Dendritic cell treated with granulocyte-macrophage colony-stimulating factor and Interleukin-4, amounts not matched to agents 40 ng/mL and 50 ng/mL, for 4 days (primary cell): ENCODE results near the gene HIBADH.
"Not testable (repeated sequence)": the region's sequence is repeated elsewhere in the genome, so short reads cannot be mapped to it uniquely, and the experiment has no call there.

Experiments used
- H3K27ac Mint-ChIP-seq: one replicate; pipeline ENCODE4 v1.8.0; 2022; ENCODE audit warnings: mild to moderate bottlenecking, mixed read lengths
- H3K27me3 Mint-ChIP-seq: one replicate; pipeline ENCODE4 v1.8.0; 2022; ENCODE audit warnings: mild to moderate bottlenecking, mixed read lengths
- H3K36me3 Mint-ChIP-seq: one replicate; pipeline ENCODE4 v1.8.0; 2022; ENCODE audit warnings: low read depth, mixed read lengths
- H3K4me1 Mint-ChIP-seq: one replicate; pipeline ENCODE4 v1.8.0; 2022; ENCODE audit warnings: low read depth, mixed read lengths
- H3K4me3 Mint-ChIP-seq: one replicate; pipeline ENCODE4 v1.8.0; 2022; ENCODE audit warnings: mild to moderate bottlenecking, moderate library complexity, mixed read lengths
- H3K9me3 Mint-ChIP-seq: one replicate; pipeline ENCODE4 v1.8.0; 2022; ENCODE audit warnings: mixed read lengths
- intact Hi-C: fragments of 100-400 bp; cut with micrococcal nuclease; formaldehyde crosslinking; loops from one replicate; pipeline ENCODE4 v1.15.0; 2022

The HIBADH gene

DNA sequence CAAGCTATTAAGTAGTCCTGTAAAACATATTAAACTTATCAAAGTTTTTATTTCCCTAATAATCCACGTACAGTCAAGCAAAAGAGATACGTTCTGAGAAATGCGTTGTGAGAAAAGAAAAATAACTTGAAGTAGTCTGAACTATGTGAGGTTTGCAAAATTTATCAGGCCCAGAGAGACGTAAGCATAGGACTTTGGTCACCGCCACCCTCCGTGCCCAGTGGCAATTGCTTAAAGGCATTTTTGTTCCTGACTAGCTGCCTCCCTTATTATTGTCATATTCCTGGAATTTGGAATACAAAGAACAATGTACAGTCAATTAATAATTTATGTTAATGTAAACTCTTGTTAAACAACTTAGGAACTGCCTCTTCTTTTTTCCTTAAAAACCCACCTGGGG is 22.8 kb downstream of the HIBADH start:
- intact Hi-C loops, result no loop called here
- no peaks in the 10 kb centered on the region for H3K9me3 Mint-ChIP-seq
- H3K4me1 Mint-ChIP-seq, result peaks cover 11% of the 10 kb centered on the region
- no peak overlapping the region for H3K27ac Mint-ChIP-seq
- H3K27me3 Mint-ChIP-seq, result no peaks in the 10 kb centered on the region
- no peak overlapping the region for H3K4me3 Mint-ChIP-seq
- H3K36me3 Mint-ChIP-seq, result peaks cover 16% of the 10 kb centered on the region

DNA sequence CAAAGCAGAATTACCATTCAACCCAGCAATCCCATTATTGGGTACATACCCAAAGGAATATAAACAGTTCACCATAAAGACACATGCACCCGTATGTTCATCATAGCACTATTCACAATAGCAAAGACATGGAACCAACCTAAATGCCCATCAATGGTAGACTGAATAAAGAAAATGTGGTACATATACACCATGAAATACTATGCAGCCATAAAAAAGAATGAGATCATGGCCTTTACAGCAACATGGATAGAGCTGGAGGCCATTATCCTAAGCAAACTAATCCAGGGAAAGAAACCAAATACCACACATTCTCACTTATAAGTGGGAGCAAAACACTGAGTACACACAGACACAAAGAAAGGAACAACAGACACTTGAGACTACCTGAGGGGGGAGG is 23.6 kb downstream of the HIBADH start:
- Mint-ChIP-seq H3K36me3 (peaks cover 19% of the 10 kb centered on the region), H3K4me1 (peaks cover 11% of the 10 kb centered on the region)
- H3K27ac Mint-ChIP-seq, intact Hi-C loops, H3K9me3 Mint-ChIP-seq, H3K4me3 Mint-ChIP-seq, H3K27me3 Mint-ChIP-seq: not testable (repeated sequence)

DNA sequence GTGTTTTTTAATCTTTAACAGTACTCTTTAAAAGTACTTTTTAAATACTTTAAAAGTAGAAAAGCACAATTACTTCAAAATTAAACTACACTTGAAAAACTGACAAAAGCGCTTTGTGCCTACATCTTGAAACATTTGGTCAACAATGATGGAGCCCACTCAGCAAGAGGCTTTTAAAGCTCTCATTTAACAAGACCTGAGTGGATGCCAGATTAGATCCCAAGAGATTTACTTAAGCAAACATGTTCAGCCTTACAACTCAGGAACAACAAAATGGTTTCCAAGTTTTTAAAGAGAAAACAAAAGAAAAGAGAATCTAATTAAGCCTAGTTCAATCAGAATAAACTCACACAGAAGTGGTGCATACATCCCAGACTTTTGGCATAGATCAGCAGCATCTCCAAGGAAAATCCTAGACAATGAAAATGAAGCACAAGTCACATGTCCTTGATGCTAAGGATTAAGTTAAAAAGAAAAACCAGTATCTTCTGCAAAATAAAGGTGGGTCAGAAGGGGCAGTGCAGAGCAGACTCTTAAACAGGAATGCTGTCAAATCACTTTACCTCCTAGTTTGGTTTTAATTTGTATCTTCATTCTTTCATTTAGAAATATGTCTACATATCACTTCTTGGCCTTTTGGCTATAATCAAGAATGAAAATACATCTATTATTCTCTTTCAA is 26.2 kb downstream of the HIBADH start:
- no peak overlapping the region for H3K27ac Mint-ChIP-seq
- H3K27me3 Mint-ChIP-seq, result no peaks in the 10 kb centered on the region
- H3K4me1 Mint-ChIP-seq, result peaks cover 11% of the 10 kb centered on the region
- intact Hi-C loops, result no loop called here
- H3K36me3 Mint-ChIP-seq, result peaks cover 12% of the 10 kb centered on the region
- no peaks in the 10 kb centered on the region for H3K9me3 Mint-ChIP-seq
- H3K4me3 Mint-ChIP-seq, result no peak overlapping the region

DNA sequence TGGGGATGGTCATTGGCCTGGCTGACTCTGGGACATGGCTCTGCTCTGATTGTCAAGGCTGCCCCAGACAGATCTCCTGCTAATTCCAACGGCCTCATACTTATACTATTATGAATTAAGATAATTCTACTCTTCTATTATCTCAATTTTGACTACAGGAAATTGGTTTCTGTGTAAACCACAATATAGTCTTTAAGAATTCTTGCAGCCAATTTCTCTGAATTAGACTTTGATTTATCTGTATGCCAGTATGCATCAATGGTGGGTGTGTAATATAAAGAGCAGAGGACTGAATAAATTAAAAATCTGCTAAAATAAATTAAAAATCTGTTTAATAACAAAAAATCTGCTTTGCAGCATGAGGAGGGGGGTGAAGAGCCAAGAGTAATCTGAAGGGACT is 27.0 kb downstream of the HIBADH start:
- Mint-ChIP-seq H3K27ac (no peak overlapping the region), H3K4me1 (peaks cover 5% of the 10 kb centered on the region), H3K9me3 (no peaks in the 10 kb centered on the region), H3K4me3 (no peak overlapping the region), H3K27me3 (no peaks in the 10 kb centered on the region), H3K36me3 (peaks cover 12% of the 10 kb centered on the region)
- intact Hi-C loops, result no loop called here

DNA sequence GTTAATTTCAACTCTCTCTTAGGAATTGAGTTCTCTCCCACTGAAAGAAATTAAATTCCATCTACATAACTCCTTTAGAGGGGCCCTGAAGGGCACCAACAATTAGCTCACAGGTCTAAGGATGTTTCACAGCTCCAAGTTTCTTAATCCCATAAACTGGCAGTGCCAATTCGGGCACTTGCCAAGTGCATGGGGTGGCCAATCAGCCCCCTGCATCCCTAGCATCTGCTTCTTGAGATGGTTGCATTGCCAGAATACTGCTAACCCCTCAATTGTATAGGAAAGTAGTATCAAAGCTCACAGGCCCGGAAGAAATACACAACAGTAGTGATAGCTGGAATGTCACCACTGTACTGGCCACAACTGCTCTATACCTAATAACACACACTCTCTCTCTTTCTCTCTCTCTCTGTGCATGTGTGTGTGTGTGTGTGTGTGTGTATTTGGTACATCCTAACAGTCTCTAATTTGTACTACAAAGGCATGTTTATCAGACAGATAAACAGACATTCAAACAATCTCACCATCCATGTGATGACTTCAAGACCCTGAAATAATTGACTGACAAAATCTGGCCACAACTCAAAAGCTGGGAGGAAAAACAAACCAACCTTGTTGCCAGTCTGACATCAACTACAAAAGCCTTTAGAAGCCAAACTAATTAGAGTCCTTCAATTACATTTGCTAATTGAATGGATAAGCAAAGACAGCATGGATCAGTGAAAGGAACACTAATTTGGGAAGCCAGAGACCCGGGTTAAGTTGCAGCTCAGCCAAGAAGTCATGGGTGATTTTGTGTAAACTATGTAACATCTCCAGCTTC is 27.8 kb downstream of the HIBADH start:
- Mint-ChIP-seq H3K4me3 (no peak overlapping the region), H3K27me3 (no peaks in the 10 kb centered on the region), H3K36me3 (peaks cover 12% of the 10 kb centered on the region), H3K27ac (no peak overlapping the region), H3K4me1 (peaks cover 5% of the 10 kb centered on the region), H3K9me3 (no peaks in the 10 kb centered on the region)
- intact Hi-C loops, result no loop called here

DNA sequence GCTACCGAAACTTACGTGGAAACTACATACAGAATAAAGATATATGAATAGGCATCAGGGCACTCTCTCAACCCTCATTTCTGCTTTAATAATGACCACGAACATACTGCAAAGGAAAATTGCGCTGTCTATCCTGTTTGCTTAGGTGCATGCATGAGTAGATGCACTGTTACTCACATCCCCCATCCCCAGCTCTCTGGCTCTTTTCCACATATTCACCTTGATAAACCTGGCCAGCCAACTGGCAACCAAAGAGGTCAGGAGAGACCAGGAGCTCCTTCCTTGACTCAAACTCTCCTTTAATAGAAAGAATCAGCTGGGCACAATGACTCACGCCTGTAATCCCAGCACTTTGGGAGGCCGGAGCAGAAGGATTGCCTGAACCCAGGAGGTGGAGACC is 29.6 kb downstream of the HIBADH start:
- H3K27ac Mint-ChIP-seq, result no peak overlapping the region
- H3K4me3 Mint-ChIP-seq, result no peak overlapping the region
- H3K4me1 Mint-ChIP-seq, result no peaks in the 10 kb centered on the region
- no peaks in the 10 kb centered on the region for H3K27me3 Mint-ChIP-seq
- intact Hi-C loops, result no loop called here
- peaks cover 7% of the 10 kb centered on the region for H3K36me3 Mint-ChIP-seq
- H3K9me3 Mint-ChIP-seq, result no peaks in the 10 kb centered on the region

DNA sequence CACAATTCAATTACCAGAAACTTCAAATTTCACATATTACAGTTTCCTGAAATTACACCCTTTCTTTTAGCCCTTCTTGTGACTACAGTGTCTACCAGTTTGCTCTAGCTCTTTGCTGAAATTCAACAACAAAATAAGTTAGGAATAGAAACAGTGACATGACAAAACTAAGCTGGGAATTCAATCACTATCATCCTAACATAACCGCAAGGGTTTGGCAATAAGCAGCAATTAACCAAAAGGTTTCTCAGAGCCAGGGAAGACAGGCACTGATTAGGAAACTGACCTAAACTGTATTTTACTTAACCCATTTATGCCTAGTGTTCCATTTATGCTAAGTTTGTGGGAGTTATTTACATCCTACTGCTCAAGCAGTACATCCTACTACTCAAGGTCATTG is 31.3 kb downstream of the HIBADH start:
- Mint-ChIP-seq H3K4me3 (no peak overlapping the region), H3K9me3 (no peaks in the 10 kb centered on the region), H3K27ac (no peak overlapping the region), H3K27me3 (no peaks in the 10 kb centered on the region), H3K4me1 (no peaks in the 10 kb centered on the region), H3K36me3 (peaks cover 7% of the 10 kb centered on the region)
- intact Hi-C loops, result no loop called here

DNA sequence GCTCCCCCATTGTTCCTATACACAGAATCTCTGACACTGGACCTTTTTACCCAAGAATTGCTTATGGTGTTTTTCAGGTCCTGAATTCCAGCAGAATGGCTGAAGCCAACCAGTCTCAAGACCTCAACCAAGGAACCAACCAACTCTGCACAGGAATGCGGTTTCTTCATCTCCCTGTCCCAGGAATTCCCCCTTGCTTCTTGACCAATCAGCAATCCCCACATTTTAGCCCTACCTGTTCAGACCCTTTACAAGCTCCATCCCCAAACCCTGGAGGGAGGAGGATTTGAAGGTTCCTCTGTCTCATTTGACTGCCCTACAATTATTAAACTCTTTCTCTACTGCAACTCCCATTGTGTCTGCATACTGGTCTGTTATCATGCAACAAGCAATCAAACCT is 35.5 kb downstream of the HIBADH start:
- Mint-ChIP-seq H3K4me3 (no peak overlapping the region), H3K27ac (no peak overlapping the region), H3K4me1 (no peaks in the 10 kb centered on the region), H3K36me3 (no peaks in the 10 kb centered on the region), H3K9me3 (peaks cover 11% of the 10 kb centered on the region), H3K27me3 (no peaks in the 10 kb centered on the region)
- intact Hi-C loops, result no loop called here

DNA sequence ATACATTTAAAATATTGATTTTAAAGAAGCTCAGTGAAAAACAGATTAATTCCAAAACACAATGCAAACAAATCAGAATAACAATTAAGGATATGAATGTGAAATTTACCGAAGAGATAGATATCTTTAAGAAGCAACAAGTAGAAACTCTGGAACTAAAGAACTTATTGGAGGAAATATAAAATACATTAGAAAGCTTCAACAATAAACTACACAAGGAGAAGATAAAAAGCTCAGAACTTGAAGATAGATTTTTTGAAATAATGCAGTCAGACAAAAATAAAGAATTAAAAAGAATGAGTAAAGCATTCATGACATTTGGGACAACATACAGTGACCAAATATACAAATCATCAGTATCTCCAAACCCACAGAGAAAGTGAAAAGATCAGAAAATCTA is 43.2 kb downstream of the HIBADH start:
- Mint-ChIP-seq H3K36me3 (peaks cover 51% of the 10 kb centered on the region), H3K4me3 (no peak overlapping the region), H3K27ac (no peak overlapping the region), H3K27me3 (no peaks in the 10 kb centered on the region), H3K9me3 (peaks cover 65% of the 10 kb centered on the region), H3K4me1 (peaks cover 6% of the 10 kb centered on the region)
- intact Hi-C loops, result no loop called here

DNA sequence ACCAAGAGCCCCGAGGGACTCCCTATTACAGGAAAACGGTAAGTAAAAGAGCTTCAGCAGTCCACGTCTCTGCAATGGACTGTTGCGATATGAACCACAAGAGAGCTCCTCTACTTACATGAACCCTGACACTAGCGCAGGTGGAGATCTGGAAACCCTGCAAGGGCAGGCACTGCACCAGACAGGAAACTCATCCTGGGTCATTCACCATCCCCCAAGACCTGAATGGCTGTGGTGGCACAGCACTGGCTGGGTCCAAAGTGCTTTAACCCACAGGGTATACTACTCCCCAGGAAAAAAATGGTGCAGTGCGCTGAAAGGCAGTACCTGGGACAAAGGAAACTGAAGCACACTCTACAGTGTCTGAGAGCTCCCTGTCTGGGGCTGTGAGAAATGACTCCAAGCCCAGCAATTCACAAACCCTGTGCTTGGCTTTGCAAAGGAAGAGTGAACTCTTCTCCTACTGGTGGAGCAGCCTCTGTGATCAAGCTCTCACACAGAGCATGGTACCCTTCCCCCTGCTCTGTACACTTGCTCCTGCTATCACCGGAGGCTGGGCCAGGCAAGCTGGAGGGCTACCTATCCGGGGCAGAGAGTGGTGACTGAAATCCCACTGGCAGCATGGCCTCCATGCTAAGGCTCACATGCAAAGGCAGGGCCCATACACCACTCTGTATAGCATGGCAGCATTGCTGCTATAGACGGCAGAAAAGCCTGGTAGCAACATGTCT is 44.9 kb downstream of the HIBADH start:
- Mint-ChIP-seq H3K4me1 (peaks cover 6% of the 10 kb centered on the region), H3K4me3 (no peak overlapping the region), H3K36me3 (peaks cover 51% of the 10 kb centered on the region), H3K27ac (no peak overlapping the region), H3K27me3 (no peaks in the 10 kb centered on the region), H3K9me3 (peaks cover 61% of the 10 kb centered on the region)
- intact Hi-C loops, result no loop called here

DNA sequence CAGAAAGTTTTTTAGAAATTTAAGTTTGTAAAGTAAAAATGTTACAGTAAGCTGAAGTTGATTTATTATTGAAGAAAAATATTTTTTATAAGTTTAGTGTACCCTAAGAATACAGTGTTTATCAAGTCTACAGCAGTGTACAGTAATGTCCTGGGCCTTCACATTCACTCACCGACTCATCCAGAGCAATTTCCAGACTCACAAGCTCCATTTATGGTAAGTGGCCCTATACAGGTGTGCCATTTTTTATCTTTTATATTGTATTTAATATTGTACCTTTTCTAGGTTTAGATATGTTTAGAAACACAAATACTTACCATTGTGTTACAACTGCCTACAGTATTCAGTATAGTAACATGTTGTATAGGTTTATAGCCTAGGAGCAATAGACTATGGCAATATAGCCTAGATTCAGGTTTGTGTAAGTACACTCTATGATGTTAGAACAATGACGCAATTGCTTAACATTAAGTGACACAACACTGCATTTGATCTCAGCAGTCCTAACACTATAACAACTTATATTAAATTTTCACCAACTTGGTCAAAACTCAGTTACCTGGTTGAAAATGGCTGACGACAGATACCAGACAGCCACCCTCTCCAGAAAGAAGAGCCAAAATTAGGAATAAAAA is 45.7 kb downstream of the HIBADH start:
- Mint-ChIP-seq H3K4me3 (no peak overlapping the region), H3K9me3 (peaks cover 53% of the 10 kb centered on the region), H3K36me3 (peaks cover 51% of the 10 kb centered on the region), H3K27ac (no peak overlapping the region), H3K27me3 (no peaks in the 10 kb centered on the region), H3K4me1 (peaks cover 6% of the 10 kb centered on the region)
- intact Hi-C loops, result no loop called here

DNA sequence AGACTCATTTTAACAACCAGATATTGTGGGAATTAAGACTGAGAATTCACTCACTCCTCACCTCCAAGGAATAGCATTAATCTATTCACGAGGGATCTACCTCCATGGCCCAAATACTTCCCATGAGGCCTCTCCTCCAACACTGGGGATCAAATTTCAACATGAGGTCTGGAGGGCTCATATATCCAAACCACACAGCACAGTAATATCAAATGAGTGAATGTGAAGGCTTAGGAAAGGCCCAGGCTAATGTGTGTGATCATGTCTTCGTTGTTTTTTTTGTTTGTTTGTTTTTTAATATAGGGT is 46.5 kb downstream of the HIBADH start:
- H3K27ac Mint-ChIP-seq, result no peak overlapping the region
- H3K27me3 Mint-ChIP-seq, result no peaks in the 10 kb centered on the region
- peaks cover 50% of the 10 kb centered on the region for H3K36me3 Mint-ChIP-seq
- intact Hi-C loops, result no loop called here
- peaks cover 6% of the 10 kb centered on the region for H3K4me1 Mint-ChIP-seq
- peaks cover 49% of the 10 kb centered on the region for H3K9me3 Mint-ChIP-seq
- H3K4me3 Mint-ChIP-seq, result no peak overlapping the region

DNA sequence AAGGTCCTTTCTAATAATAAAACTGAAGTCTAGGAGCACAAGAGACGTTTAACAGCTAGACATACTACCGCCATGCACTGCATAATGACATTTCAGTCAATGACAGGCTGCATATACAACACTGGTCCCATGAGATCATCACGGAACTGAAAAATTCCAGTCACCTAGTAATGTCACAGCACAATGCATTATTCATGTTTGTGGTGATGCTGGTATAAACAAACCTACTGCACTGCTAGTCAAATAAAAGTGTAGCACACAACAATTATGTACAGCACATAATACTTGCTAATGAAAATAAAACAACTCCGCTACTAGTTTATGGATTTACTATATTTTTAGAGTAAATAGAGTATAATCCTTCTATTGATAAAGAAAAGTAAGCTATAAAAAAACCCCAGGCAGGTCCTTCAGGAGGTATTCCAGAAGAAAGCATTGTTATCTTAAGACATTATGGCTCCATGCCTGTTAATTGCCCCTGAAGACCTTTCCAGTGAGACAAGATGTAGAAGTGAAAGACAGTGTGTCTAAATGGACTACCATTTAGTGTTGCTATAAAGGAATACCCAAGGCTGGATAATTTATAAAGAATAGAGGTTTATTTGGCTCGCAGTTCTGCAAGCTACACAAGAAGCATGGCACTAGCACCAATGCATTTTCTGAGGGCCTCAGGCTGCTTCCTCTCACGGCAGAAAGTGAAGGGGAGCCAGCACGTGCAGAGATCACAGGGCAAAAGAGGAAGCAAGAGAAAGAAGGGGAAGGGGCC is 47.1 kb downstream of the HIBADH start:
- peaks cover 43% of the 10 kb centered on the region for H3K9me3 Mint-ChIP-seq
- no peak overlapping the region for H3K27ac Mint-ChIP-seq
- no peaks in the 10 kb centered on the region for H3K27me3 Mint-ChIP-seq
- peaks cover 6% of the 10 kb centered on the region for H3K4me1 Mint-ChIP-seq
- intact Hi-C loops, result no loop called here
- H3K4me3 Mint-ChIP-seq, result no peak overlapping the region
- peaks cover 44% of the 10 kb centered on the region for H3K36me3 Mint-ChIP-seq
